Stimulated activated CD8-positive, alpha-beta memory T cell treated with anti-CD3 and anti-CD28 coated beads, Interleukin-4, amount 100 ng/mL, for 48 hours (primary cell): ENCODE data around the gene STXBP4.
"Not testable (repeated sequence)": the region's sequence is repeated elsewhere in the genome, so short reads cannot be mapped to it uniquely, and the experiment has no call there.

Experiments used
- DNase-seq: peaks from one replicate; pipeline ENCODE4 v3.0.0-alpha.2; 2020

Gene STXBP4

GRCh38 chr17:55057184-55057583 lies 88.6 kb downstream of the STXBP4 start:
- no peak for DNase-seq

DNA sequence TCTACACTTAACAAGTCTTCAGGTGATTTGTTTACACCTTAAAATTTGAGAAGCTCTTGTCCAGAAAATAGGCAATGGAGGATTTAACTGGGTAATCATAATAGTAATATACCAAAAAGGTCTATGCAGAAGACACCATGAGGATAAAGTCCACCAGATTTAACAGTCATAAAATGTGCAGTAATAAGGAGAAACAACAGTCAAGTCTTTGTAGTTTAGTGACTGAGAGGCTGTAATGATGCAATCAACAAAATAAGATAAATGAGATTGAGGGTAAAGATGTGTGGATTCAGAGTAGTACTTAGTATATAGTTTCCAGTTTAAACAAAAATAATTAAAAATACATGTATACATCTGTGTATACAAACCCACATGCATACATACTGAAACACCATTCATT lies 91.2 kb downstream of the STXBP4 start:
- DNase-seq = no peak

GRCh38 chr17:55062921-55063320 lies 94.4 kb downstream of the STXBP4 start:
- no peak for DNase-seq

DNA sequence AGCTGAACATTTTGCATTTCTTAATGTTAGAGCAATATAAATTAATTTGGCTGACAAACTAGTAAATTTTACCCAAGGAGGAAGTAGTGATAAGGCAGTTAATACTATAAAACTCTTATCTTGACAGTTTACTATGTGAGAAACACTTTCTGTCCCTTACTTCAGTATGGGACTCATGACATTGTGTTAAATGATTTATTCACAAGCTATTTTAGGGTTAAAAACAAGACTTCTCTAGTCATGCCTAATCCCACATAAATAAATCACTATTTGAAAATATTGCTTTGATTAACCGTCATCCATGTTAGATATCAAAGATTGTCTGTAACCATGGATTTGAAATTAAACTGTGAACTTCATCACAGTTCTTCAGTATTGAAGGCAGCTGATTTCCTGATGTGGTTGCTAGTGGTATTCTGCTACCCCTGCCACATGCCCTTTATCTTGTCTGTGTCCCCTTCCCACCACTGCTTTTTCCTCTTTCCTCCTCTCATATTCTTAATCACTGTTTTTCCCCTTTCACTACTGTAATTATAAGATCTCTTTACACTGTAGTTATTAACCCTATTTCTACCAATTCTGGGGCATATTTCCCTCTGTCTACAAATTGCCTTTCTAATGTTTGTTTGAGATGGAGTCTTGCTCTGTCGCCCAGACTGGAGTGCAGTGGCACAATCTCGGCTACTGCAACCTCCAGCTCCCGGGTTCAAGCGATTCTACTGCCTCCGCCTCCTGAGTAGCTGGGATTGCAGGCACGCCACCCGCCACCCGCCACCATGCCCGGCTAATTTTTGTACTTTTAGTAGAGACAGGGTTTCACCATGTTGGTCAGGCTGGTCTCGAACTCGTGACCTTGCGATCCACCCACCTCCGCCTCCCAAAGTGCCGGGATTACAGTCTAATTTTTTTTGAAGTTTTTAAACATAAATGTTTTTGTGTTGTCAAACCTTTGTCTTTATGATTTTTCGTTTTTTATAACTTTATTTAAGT lies 95.6 kb downstream of the STXBP4 start:
- DNase-seq = no peak

DNA sequence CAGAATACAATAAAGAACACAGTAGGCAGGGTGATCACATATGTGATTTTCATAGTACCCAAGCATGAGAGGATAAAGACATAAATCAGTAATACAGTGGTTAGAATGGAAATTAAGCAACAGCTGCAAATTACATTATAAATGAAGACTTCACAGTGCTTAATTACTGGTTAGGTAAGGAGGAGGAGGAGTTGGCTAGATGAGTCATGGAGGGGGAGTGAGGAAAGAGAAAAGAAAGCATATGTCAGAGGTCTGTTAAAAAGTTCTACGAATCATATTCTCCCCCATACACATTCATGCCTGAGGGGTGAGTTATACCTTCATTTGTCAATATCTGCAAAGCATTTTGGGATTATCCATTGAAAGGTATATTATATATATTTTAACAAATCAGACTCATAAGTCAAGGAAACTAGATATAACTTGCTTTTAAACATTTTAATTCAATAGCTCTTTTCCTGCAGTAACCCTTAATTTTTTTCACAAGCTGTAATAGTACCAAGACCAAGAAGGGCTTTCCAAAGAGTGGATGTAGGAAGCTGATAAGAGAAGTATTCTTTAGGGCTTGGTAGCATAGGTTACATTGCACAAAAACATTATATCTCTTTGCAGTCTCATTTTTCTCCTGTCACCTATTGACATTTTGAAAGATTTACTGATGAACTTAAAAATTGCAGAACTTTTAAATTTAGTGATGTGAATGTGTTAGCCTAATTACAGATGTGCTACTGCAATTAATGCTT lies 99.3 kb downstream of the STXBP4 start:
- no peak for DNase-seq

GRCh38 chr17:55068862-55069811 lies 100.6 kb downstream of the STXBP4 start:
- DNase-seq = no peak

GRCh38 chr17:55069983-55070529 lies 101.5 kb downstream of the STXBP4 start:
- no peak for DNase-seq

DNA sequence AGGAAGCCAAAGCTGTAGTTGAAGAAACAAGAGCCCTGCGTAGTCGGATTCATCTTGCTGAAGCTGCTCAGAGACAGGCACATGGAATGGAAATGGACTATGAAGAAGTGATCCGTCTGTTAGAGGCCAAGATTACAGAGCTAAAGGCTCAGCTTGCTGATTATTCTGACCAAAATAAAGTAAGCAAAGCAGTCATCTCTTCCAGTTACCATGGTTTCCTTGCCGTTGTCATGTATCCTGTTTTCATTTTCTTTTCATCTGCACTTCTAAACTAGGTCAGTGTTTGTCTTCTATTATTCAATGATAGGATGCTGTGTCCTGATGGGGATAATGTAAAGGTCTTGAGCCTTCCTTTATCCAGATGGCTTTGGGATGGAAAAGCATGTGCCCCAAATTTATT lies 104.3 kb downstream of the STXBP4 start:
- no peak for DNase-seq

- not testable (repeated sequence) for DNase-seq
Measured at GRCh38 chr17:55073467-55073866, 104.9 kb downstream of the STXBP4 start.

DNA sequence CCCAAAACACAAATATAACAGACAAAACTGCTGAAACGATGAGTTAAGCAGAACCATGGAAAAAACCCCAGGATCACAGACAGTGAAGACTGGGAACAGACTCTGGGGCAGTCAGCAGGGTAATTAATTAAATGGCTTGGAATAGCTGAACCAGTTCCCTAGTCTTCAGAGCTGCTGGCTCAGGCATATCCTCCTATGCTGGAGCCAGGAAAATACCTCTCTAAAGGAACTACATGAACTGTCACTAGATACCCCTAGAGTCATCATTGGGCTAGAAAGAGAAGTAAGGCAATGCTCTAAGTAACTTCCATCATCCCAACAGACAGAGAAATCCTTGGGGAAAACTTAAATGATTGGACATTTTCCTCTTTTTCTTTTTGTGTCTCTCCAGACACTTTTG lies 113.0 kb downstream of the STXBP4 start:
- no peak for DNase-seq

DNA sequence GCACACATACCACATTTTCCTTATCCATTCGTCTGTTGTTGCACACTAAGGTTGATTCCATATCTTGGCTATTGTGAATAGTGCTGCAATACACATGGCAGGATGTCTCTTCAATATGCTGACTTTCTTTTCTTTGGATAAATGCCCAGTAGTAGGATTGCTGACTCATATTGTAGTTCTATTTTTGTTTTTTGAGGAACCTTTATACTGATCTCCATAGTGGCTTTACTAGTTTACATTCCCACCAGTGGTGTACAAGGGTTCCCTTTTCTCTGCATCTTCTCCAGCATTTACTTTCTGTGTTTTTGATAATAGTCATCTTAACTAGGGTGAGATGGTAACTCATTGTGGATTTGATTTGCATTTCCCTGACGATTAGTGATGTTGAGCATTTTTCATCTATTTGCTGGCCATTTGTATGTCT lies 118.1 kb downstream of the STXBP4 start:
- DNase-seq = no peak

GRCh38 chr17:55089256-55089655 lies 120.7 kb downstream of the STXBP4 start:
- DNase-seq = no peak

- DNase-seq = peak; percentile 46
Measured at GRCh38 chr17:55090079-55090492, 121.5 kb downstream of the STXBP4 start.

DNA sequence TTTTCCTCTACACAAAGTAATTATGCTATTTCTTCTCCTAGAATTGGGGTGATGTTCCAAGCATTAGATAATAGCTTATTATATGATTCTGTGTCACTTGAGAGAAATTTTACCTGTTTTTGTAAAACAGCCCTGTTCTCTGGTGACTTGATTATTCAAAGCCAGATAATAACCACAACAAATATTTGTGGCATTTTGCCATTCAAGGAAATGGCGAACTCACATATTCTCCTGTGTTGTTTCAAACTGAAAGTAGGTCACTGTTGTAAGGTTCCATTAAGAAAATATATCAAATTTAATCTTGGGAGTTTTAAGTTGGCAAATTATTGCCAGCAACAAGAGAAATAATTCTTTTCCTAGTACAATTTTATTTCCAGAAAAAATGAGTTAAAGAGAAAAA lies 124.8 kb downstream of the STXBP4 start:
- no peak for DNase-seq

DNA sequence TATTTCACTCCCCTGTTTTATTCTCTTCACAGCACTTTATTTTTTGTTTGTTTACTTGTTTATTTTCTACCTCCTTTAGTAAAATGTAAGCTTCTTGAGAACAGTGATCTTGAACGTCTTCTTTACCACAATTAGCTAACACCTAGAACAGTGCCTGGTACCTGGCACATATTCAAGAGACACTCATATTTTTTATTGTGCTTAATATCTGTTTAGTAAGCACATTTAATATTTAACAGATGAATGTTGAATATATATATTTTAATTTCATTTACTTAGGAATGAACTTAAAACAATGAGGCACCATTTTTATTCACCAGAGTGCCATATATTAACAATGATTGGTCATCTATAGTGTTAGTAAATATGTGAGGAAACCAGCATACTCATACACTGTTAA lies 130.2 kb downstream of the STXBP4 start:
- DNase-seq = no peak

GRCh38 chr17:55110521-55110920 lies 142.0 kb downstream of the STXBP4 start:
- no peak for DNase-seq

DNA sequence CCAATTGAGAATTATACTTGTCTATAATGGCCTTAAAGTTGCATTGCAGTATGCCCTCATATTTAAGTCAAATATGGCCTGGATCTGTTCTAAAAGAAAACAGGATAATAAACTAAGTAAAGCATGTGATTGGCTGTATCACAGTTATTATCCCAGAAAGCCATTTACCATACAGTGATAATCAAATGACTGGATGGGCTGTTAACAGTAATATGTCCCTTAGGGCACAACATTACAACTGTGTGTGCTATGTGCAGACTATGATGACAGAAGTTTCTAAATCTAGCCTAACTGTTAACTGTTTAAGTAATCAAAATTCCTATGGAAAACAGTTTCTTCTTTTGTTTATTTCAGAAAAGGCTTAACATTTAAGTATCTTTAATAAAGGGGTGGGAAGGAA lies 145.7 kb downstream of the STXBP4 start:
- no peak for DNase-seq

GRCh38 chr17:55116440-55116914 lies 147.9 kb downstream of the STXBP4 start:
- no peak for DNase-seq

- no peak for DNase-seq
Measured at GRCh38 chr17:55117164-55117563, 148.6 kb downstream of the STXBP4 start.

- DNase-seq = no peak
Measured at GRCh38 chr17:55120651-55121050, 152.1 kb downstream of the STXBP4 start.

- no peak for DNase-seq
Measured at GRCh38 chr17:55121268-55121667, 152.7 kb downstream of the STXBP4 start.

DNA sequence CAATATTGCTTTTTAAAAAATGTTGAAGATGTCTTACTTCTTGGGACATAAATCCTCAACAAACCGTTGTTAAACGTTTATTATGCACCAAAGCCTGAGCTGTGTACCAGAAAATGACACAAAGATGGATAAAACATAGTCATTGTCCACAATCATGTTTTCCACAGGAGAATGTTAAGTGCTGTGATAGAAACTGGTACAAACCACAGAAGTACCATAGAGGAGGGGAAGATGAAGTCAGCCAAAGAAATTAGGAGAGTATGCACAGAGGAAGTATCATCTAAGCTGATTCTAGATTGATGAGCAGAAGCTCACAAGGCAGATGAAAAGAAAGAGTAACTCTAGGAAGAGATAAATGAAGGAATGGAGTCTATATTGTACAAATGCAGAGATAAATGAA lies 153.5 kb downstream of the STXBP4 start:
- DNase-seq = no peak
